ENCODE data around the gene CDH9.

DNA sequence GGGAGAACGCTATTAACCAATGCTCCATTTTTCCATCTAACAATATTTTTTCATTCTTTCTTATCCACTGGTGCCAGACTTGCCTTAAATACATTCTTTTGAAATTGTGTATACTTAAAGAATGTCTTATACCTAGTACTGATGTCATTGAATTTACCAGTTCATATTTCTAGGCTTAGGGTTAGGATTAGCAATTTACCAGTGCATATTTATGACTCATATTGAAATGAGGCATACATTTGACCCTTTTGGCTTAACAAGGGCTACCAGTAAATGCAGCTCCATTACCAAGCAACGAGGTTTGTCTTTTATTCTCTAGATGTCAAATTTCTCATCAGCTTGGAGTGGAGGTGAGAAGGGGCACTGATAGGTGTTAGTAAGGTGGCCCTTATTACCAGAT, 89.5 kb downstream of the CDH9 start:
- no peak for TF ChIP-seq PBX3 (CRISPR knock-in tag; IDR thresholded peaks at IDR 0.05)
- TF ChIP-seq, protein P1, sequence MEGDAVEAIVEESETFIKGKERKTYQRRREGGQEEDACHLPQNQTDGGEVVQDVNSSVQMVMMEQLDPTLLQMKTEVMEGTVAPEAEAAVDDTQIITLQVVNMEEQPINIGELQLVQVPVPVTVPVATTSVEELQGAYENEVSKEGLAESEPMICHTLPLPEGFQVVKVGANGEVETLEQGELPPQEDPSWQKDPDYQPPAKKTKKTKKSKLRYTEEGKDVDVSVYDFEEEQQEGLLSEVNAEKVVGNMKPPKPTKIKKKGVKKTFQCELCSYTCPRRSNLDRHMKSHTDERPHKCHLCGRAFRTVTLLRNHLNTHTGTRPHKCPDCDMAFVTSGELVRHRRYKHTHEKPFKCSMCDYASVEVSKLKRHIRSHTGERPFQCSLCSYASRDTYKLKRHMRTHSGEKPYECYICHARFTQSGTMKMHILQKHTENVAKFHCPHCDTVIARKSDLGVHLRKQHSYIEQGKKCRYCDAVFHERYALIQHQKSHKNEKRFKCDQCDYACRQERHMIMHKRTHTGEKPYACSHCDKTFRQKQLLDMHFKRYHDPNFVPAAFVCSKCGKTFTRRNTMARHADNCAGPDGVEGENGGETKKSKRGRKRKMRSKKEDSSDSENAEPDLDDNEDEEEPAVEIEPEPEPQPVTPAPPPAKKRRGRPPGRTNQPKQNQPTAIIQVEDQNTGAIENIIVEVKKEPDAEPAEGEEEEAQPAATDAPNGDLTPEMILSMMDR (tag by site-specific recombination; IDR thresholded peaks at IDR 0.05): no peak
- no peak for TF ChIP-seq REPIN1 (tag by site-specific recombination; IDR thresholded peaks at IDR 0.05; ENCODE audit: low read depth)
- TF ChIP-seq ZEB2 (tag by site-specific recombination; IDR thresholded peaks at IDR 0.05): no peak
- TF ChIP-seq YY1 (tag by site-specific recombination; IDR thresholded peaks at IDR 0.05): no peak
- TF ChIP-seq, protein P2, sequence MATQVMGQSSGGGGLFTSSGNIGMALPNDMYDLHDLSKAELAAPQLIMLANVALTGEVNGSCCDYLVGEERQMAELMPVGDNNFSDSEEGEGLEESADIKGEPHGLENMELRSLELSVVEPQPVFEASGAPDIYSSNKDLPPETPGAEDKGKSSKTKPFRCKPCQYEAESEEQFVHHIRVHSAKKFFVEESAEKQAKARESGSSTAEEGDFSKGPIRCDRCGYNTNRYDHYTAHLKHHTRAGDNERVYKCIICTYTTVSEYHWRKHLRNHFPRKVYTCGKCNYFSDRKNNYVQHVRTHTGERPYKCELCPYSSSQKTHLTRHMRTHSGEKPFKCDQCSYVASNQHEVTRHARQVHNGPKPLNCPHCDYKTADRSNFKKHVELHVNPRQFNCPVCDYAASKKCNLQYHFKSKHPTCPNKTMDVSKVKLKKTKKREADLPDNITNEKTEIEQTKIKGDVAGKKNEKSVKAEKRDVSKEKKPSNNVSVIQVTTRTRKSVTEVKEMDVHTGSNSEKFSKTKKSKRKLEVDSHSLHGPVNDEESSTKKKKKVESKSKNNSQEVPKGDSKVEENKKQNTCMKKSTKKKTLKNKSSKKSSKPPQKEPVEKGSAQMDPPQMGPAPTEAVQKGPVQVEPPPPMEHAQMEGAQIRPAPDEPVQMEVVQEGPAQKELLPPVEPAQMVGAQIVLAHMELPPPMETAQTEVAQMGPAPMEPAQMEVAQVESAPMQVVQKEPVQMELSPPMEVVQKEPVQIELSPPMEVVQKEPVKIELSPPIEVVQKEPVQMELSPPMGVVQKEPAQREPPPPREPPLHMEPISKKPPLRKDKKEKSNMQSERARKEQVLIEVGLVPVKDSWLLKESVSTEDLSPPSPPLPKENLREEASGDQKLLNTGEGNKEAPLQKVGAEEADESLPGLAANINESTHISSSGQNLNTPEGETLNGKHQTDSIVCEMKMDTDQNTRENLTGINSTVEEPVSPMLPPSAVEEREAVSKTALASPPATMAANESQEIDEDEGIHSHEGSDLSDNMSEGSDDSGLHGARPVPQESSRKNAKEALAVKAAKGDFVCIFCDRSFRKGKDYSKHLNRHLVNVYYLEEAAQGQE (tag by site-specific recombination; IDR thresholded peaks at IDR 0.05): no peak
- TF ChIP-seq ZNF37A (tag by site-specific recombination; IDR thresholded peaks at IDR 0.05): no peak
- TF ChIP-seq BCL11B (tag by site-specific recombination; IDR thresholded peaks at IDR 0.05; ENCODE audit: low read depth): no peak
- no peak for TF ChIP-seq ZFP3 (tag by site-specific recombination; IDR thresholded peaks at IDR 0.05; ENCODE audit: low read depth)
- TF ChIP-seq ZNF692 (tag by site-specific recombination; IDR thresholded peaks at IDR 0.05): no peak
- TF ChIP-seq ZFP41 (tag by site-specific recombination; IDR thresholded peaks at IDR 0.05; ENCODE audit: borderline replicate concordance): no peak
- no peak for TF ChIP-seq ZNF354C (tag by site-specific recombination; IDR thresholded peaks at IDR 0.05; ENCODE audit: borderline replicate concordance, low read depth)
- TF ChIP-seq GLIS1 (tag by site-specific recombination; IDR thresholded peaks at IDR 0.05): no peak

All from HEK293 (cell line).